HCT116 (cell line): ENCODE measurements around the gene STAMBP. TPM values are rescaled to one million over a fixed set of nuclear protein-coding genes. Genes with fewer than 3 reads are reported as not detected.

ENCODE experiments used
- ATAC-seq: fragments of 200-7000 bp; cut with Tn5 transposase; 2 replicates; pipeline ENCODE4 v1.9.1; 2020; ENCODE audit warnings: mild to moderate bottlenecking, moderate library complexity
- BruUV-seq: library from RNA; stranded (reverse); fragments of 400-500 nt; replicated peaks from 2 replicates; lab custom pipeline; 2021; lab: Mats Ljungman, UMichigan
- CTCF ChIA-PET: fragments of 300-600 bp; sonication (Branson Sonifier 250); formaldehyde crosslinking; loops from one replicate; lab custom pipeline; 2021; ENCODE audit warnings: antibody characterized with exemption; lab: Charles Lee
- POLR2A ChIA-PET: fragments of 300-600, 350-600 bp; sonication (Branson Sonifier 250); formaldehyde crosslinking; loops from one replicate; lab custom pipeline; 2021; ENCODE audit warnings: antibody characterized with exemption; lab: Charles Lee
- RAD21 ChIA-PET, 2 experiments: fragments of 300-600 bp; sonication (Branson Sonifier 250); formaldehyde crosslinking; loops; one replicate each; lab custom pipeline; 2023; ENCODE audit warnings: low total read pairs in 2 of 2; ENCODE audit not compliant: uncharacterized antibody in 2 of 2, unreplicated experiment in 2 of 2, low non-redundant PET in 1 of 2; lab: Charles Lee
- DNase-seq: peaks from one replicate; pipeline ENCODE4 v3.0.0-alpha.2; 2010; ENCODE audit warnings: low read depth, low spot score
- H2AFZ ChIP-seq: fragments of 200-600 bp; shearing (Covaris generic), sonication (generic); 2 replicates; pipeline ENCODE4 v1.6.1; 2017; ENCODE audit warnings: low read depth, mixed run types, mixed read lengths, antibody characterized with exemption, low read length; ENCODE audit not compliant: poor library complexity, severe bottlenecking
- H3K27ac ChIP-seq: 2 replicates; pipeline ENCODE4 v1.5.1; 2012; ENCODE audit warnings: low read depth, low read length
- H3K27me3 ChIP-seq: fragments of 200-600 bp; sonication (generic); 2 replicates; pipeline ENCODE4 v1.6.1; 2016; ENCODE audit warnings: mixed run types, low read length, mixed read lengths; ENCODE audit not compliant: insufficient read depth
- H3K36me3 ChIP-seq, 2 experiments: fragments of 200-500 bp in 1 of 2; fragments of 200-600 bp in 1 of 2; sonication (Bioruptor generic) in 1 of 2; sonication (generic) in 1 of 2; 2 replicates each; pipeline versions ENCODE4 v1.5.1 to v1.6.1; 2014 to 2016; ENCODE audit warnings: low read length in 2 of 2, inconsistent platforms in 1 of 2, mixed read lengths in 1 of 2, mixed run types in 1 of 2; ENCODE audit not compliant: insufficient read depth in 2 of 2, control insufficient read depth in 1 of 2
- H3K4me1 ChIP-seq, 2 experiments: fragments of 200-600 bp in 1 of 2; sonication (generic) in 1 of 2; 2 replicates each; pipeline versions ENCODE4 v1.5.1 to v1.6.1; 2012 to 2017; ENCODE audit warnings: low read length in 2 of 2, inconsistent platforms in 1 of 2, mild to moderate bottlenecking in 1 of 2, mixed read lengths in 1 of 2, mixed run types in 1 of 2, moderate library complexity in 1 of 2; ENCODE audit not compliant: insufficient read depth in 2 of 2, control insufficient read depth in 1 of 2
- H3K4me2 ChIP-seq: fragments of 200-600 bp; sonication (generic); 2 replicates; pipeline ENCODE4 v1.6.1; 2017; ENCODE audit warnings: mixed run types, low read length, mixed read lengths
- H3K4me3 ChIP-seq, 2 experiments: fragments of 200-600 bp in 1 of 2; sonication (generic) in 1 of 2; replicated peaks in 1 of 2; 2 replicates each; pipeline ENCODE4 v1.5.1; 2011 to 2016; ENCODE audit warnings: low read length in 2 of 2, control low read depth in 1 of 2, low read depth in 1 of 2, mild to moderate bottlenecking in 1 of 2, mixed read lengths in 1 of 2, mixed run types in 1 of 2
- H3K79me2 ChIP-seq: fragments of 200-600 bp; sonication (generic); 2 replicates; pipeline ENCODE4 v1.6.1; 2017; ENCODE audit warnings: mild to moderate bottlenecking, mixed run types, low read length, moderate library complexity, mixed read lengths; ENCODE audit not compliant: insufficient read depth
- H3K9ac ChIP-seq: fragments of 200-600 bp; sonication (generic); 2 replicates; pipeline ENCODE4 v1.6.1; 2016; ENCODE audit warnings: low read length, mixed read lengths
- H3K9me2 ChIP-seq: fragments of 200-600 bp; sonication (generic), shearing (Covaris generic); 2 replicates; pipeline ENCODE4 v1.6.1; 2017; ENCODE audit warnings: mixed run types, mild to moderate bottlenecking, moderate library complexity; ENCODE audit not compliant: insufficient read depth
- H3K9me3 ChIP-seq, 2 experiments: fragments of 200-500 bp in 1 of 2; fragments of 200-600 bp in 1 of 2; sonication (Bioruptor generic) in 1 of 2; sonication (generic) in 1 of 2; 2 replicates each; pipeline ENCODE4 v1.6.1; 2014 to 2017; ENCODE audit warnings: low read length in 2 of 2, mixed read lengths in 2 of 2, inconsistent platforms in 1 of 2, low read depth in 1 of 2, mild to moderate bottlenecking in 1 of 2, mixed run types in 1 of 2, moderate library complexity in 1 of 2; ENCODE audit not compliant: control insufficient read depth in 1 of 2, insufficient read depth in 1 of 2
- H4K20me1 ChIP-seq: fragments of 200-600 bp; sonication (generic), shearing (Covaris generic); 2 replicates; pipeline ENCODE4 v1.6.1; 2017; ENCODE audit warnings: mixed run types, mild to moderate bottlenecking, moderate library complexity; ENCODE audit not compliant: insufficient read depth
- CTCF ChIP-seq, 3 experiments: fragments of 200-600 bp in 1 of 3; sonication (generic) in 1 of 3; IDR thresholded peaks in 2 of 3; conservative IDR thresholded peaks in 1 of 3; 2 replicates each; pipeline ENCODE4 v1.5.1; 2012 to 2017; ENCODE audit warnings: low read depth in 2 of 3, low read length in 2 of 3, antibody characterized with exemption in 1 of 3, borderline replicate concordance in 1 of 3, control low read depth in 1 of 3, mild to moderate bottlenecking in 1 of 3, mixed read lengths in 1 of 3, mixed run types in 1 of 3, moderate library complexity in 1 of 3; ENCODE audit not compliant: insufficient read depth in 1 of 3
- EGR1 ChIP-seq: IDR thresholded peaks from 2 replicates; pipeline ENCODE4 v1.6.1; 2012; ENCODE audit warnings: low read depth
- RAD21 ChIP-seq: IDR thresholded peaks from 2 replicates; pipeline ENCODE4 v1.6.1; 2012; ENCODE audit warnings: low read depth, mild to moderate bottlenecking
- SIN3A ChIP-seq: IDR thresholded peaks from 2 replicates; pipeline ENCODE4 v1.6.1; 2012; ENCODE audit warnings: low read depth
- SP1 ChIP-seq: IDR thresholded peaks from 2 replicates; pipeline ENCODE4 v1.6.1; 2012; ENCODE audit warnings: low read depth
- intact Hi-C: fragments of 100-400 bp; cut with micrococcal nuclease; formaldehyde crosslinking; loops from 2 replicates; pipeline ENCODE4 v1.10.0; 2022
- total RNA-seq: library from RNA; stranded (reverse); gene quantifications from one replicate; pipeline ENCODE4 v1.2.1, GENCODE V29; 2021; ENCODE audit not compliant: unreplicated experiment

STAMBP gene
- total RNA-seq, 1 experiment from 2014 or later = 45.2 TPM

DNA sequence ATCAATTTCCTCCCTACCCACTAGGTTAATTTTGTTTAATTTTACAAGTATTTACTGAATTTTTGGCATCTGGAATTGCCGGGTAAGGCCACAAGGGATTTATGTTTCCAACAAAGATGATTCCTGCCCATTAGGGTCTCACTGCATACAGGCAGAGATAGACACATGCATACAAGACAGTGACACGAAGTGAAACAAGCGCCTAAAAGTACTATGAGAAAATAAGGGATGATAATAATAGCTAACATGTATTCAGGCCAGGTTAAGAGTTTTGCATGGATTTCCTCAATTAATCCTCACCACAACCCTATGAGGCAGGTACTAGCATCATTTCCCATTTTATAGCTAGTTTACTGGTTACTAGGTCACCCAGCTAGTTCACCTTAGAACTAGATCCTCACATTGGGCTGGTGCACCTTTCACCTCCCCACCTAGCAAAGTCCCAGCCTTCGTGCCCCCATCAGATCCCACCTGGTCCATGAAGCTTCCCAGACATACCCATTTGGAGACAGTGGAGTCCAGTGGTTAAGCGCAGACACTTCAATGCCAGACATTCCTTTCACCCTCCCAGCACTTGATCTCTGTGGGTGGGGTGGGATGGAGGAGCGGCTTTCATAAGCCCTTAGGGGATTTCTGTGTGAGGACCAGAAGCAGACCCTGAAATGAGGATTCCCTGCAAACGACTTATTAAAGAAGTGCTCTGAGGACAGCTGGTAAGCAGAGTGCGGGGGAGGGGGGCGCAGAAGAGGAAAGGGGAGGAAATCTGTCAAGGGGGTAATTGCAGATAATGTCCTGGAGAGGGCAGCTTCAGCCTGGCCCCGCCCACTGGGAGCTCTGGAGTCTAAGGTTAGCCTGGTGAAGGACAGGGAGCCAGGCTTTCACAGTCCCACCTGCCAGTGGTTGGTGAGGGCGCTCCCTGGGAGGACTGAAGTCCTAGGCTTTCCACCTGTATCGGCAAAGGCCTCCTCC, 92.1 kb downstream of the STAMBP start:
- Histone ChIP-seq H3K4me2 (peak overlapping the region; percentile 44), H3K27me3 (no peaks in the 10 kb centered on the region), H3K79me2 (no peaks in the 10 kb centered on the region), H4K20me1 (no peaks in the 10 kb centered on the region), H3K9me2 (no peaks in the 10 kb centered on the region), H3K9ac (no peak overlapping the region), H3K36me3 (no peaks in the 10 kb centered on the region), H3K27ac (no peak overlapping the region), H3K4me1 (peaks cover 5 to 18% of the 10 kb centered on the region in 2 experiments; a peak in 3 of 4 replicates), H3K9me3 (no peaks in the 10 kb centered on the region), H2AFZ (peak overlapping the region; percentile 75), H3K4me3 (no peak overlapping the region)
- ATAC-seq = peak; percentile 93
- DNase-seq = peak; percentile 32
- no TSS peak for BruUV-seq
- ChIA-PET CTCF (interaction anchor here (0.9 to 1.5 kb wide), 5 partner anchors 9 to 231 kb away, joined by 3 to 6 read pairs (median 4); no protein-coding TSS in a partner anchor), RAD21 (interaction anchor here (0.6 to 1.6 kb wide), 3 partner anchors 99 to 230 kb away, joined by 3 to 5 read pairs (median 3); no protein-coding TSS in a partner anchor), POLR2A (interaction anchor here (1.0 to 1.5 kb wide), 4 partner anchors 9 to 92 kb away, joined by 3 to 5 read pairs (median 4); partner anchors contain the start of gene STAMBP)
- TF ChIP-seq EGR1 = 0 out of 2 replicates have a peak, but pooled peaks have one; percentile 22
- TF ChIP-seq SP1 = no peak
- no peak for TF ChIP-seq SIN3A
- TF ChIP-seq CTCF (IDR thresholded peaks at IDR 0.05 in 2 of 3, conservative IDR thresholded peaks at IDR 0.05 in 1 of 3; ENCODE audit: borderline replicate concordance in 1 of 3, insufficient read depth in 1 of 3, low read depth in 2 of 3, low read length in 2 of 3) = peak; percentile 27 to 58 (median 51); a peak in 4 of 6 replicates
- TF ChIP-seq RAD21 = peak; percentile 59
- intact Hi-C loops = no loop called here
